Astrocyte (in vitro differentiated cells and primary cell): ENCODE data around the gene THADA. TPM values are rescaled to one million over a fixed set of nuclear protein-coding genes. Genes with fewer than 3 reads are reported as not detected.

ENCODE experiments used
- DNase-seq: peaks from one replicate; pipeline ENCODE4 v3.0.0-alpha.2; 2010; ENCODE audit warnings: low read depth
- FAIRE-seq: peaks from 2 replicates; lab custom pipeline; 2011; peaks lifted over from hg19 to GRCh38; lab: Jason Lieb, UNC
- H2AFZ ChIP-seq: 2 replicates; pipeline ENCODE4 v1.6.0; 2012; ENCODE audit warnings: low read depth, low read length, inconsistent platforms
- H3K27ac ChIP-seq: 2 replicates; pipeline ENCODE4 v1.5.1; 2011; ENCODE audit warnings: low read depth, low read length, inconsistent platforms
- H3K27me3 ChIP-seq: 2 replicates; pipeline ENCODE4 v1.6.0; 2011; ENCODE audit warnings: low read length, inconsistent platforms; ENCODE audit not compliant: insufficient read depth
- H3K36me3 ChIP-seq: 2 replicates; pipeline ENCODE4 v1.5.1; 2011; ENCODE audit warnings: low read length, inconsistent platforms; ENCODE audit not compliant: insufficient read depth
- H3K4me1 ChIP-seq: 2 replicates; pipeline ENCODE4 v1.5.1; 2011; ENCODE audit warnings: low read length, inconsistent platforms; ENCODE audit not compliant: insufficient read depth
- H3K4me2 ChIP-seq: 2 replicates; pipeline ENCODE4 v1.6.0; 2012; ENCODE audit warnings: low read length, inconsistent platforms
- H3K4me3 ChIP-seq: 2 replicates; pipeline ENCODE4 v1.5.1; 2011; ENCODE audit warnings: low read depth, mild to moderate bottlenecking, low read length, inconsistent platforms; ENCODE audit not compliant: insufficient read depth
- H3K79me2 ChIP-seq: 2 replicates; pipeline ENCODE4 v1.6.0; 2012; ENCODE audit warnings: mild to moderate bottlenecking, low read length, inconsistent platforms; ENCODE audit not compliant: insufficient read depth
- H3K9ac ChIP-seq: 2 replicates; pipeline ENCODE4 v1.6.0; 2012; ENCODE audit warnings: mild to moderate bottlenecking, low read length, inconsistent platforms
- H3K9me3 ChIP-seq: 2 replicates; pipeline ENCODE4 v1.5.1; 2012; ENCODE audit warnings: low read depth, mild to moderate bottlenecking, low read length, inconsistent platforms; ENCODE audit not compliant: insufficient read depth
- H4K20me1 ChIP-seq: 2 replicates; pipeline ENCODE4 v1.6.0; 2012; ENCODE audit warnings: low read length, inconsistent platforms; ENCODE audit not compliant: insufficient read depth
- H3K27ac Mint-ChIP-seq: one replicate; pipeline ENCODE4 v1.8.0; 2021; ENCODE audit warnings: mild to moderate bottlenecking, mixed read lengths; ENCODE audit not compliant: unreplicated experiment
- H3K27me3 Mint-ChIP-seq: one replicate; pipeline ENCODE4 v1.8.0; 2021; ENCODE audit warnings: low read depth, mixed read lengths; ENCODE audit not compliant: unreplicated experiment
- H3K36me3 Mint-ChIP-seq: one replicate; pipeline ENCODE4 v1.8.0; 2021; ENCODE audit warnings: low read depth, mixed read lengths; ENCODE audit not compliant: unreplicated experiment
- H3K4me1 Mint-ChIP-seq: one replicate; pipeline ENCODE4 v1.8.0; 2021; ENCODE audit warnings: low read depth, mixed read lengths; ENCODE audit not compliant: unreplicated experiment
- H3K4me3 Mint-ChIP-seq: one replicate; pipeline ENCODE4 v1.8.0; 2021; ENCODE audit warnings: mild to moderate bottlenecking, moderate library complexity, mixed read lengths; ENCODE audit not compliant: unreplicated experiment
- H3K9me3 Mint-ChIP-seq: one replicate; pipeline ENCODE4 v1.8.0; 2021; ENCODE audit warnings: mild to moderate bottlenecking, mixed read lengths; ENCODE audit not compliant: unreplicated experiment
- EZH2 ChIP-seq: IDR thresholded peaks from 2 replicates; pipeline ENCODE4 v1.6.1; 2012; ENCODE audit warnings: mild to moderate bottlenecking, low read length, inconsistent platforms; ENCODE audit not compliant: insufficient read depth
- total RNA-seq: library from RNA; stranded (reverse); gene quantifications from 2 replicates; pipeline ENCODE4 v1.2.1, GENCODE V29; 2021
- TF ChIP-seq, protein P1 (sequence below): IDR thresholded peaks from 2 replicates; pipeline ENCODE4 v1.5.1; 2011; ENCODE audit warnings: low read depth, mild to moderate bottlenecking, inconsistent platforms, low read length, moderate library complexity; ENCODE audit not compliant: insufficient read depth

The THADA gene
- total RNA-seq, 1 donor from 2014 or later, result 16.2 TPM

DNA sequence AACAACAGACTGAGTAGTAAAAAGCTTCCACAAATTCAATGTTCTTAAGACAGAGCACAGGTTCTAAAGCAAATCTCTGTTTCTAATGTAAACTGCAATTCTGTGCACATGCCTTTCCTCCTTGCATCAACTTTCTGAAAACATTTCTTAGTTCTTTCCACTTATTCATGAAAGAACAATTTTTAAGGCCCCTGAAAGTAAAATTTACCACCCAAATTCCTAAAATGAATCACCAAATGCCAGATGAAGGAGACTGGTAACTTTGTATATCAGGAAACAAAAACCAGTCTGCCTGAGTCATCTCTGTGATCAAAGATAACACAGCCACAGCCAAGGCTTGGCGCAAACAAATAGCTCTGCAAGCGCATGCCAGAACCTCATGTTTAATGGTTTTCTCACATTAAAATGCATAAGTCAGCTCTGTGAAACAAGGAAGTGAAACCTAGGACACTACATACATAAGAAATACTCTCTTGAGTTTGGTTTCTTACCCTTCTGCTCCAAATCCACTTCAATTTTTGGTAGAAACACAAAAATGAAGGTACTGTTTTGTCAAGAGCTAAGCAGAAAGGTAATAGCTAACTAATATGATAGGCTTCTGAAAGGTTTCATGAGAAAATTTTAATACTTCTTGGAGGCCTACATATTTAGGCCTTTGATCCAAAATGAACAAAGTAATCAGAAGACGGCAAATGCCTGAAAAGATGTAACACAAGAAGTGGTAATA, 169.4 kb downstream of the THADA start:
- Mint-ChIP-seq H3K4me1 (peaks cover 27% of the 10 kb centered on the region), H3K9me3 (no peaks in the 10 kb centered on the region), H3K27me3 (no peaks in the 10 kb centered on the region), H3K4me3 (no peak overlapping the region), H3K27ac (peak overlapping the region; percentile 96), H3K36me3 (no peaks in the 10 kb centered on the region)
- no peaks in the 10 kb centered on the region for H3K9me3 ChIP-seq
- peak; percentile 99 for DNase-seq
- no peak for TF ChIP-seq EZH2
- TF ChIP-seq, protein P1, sequence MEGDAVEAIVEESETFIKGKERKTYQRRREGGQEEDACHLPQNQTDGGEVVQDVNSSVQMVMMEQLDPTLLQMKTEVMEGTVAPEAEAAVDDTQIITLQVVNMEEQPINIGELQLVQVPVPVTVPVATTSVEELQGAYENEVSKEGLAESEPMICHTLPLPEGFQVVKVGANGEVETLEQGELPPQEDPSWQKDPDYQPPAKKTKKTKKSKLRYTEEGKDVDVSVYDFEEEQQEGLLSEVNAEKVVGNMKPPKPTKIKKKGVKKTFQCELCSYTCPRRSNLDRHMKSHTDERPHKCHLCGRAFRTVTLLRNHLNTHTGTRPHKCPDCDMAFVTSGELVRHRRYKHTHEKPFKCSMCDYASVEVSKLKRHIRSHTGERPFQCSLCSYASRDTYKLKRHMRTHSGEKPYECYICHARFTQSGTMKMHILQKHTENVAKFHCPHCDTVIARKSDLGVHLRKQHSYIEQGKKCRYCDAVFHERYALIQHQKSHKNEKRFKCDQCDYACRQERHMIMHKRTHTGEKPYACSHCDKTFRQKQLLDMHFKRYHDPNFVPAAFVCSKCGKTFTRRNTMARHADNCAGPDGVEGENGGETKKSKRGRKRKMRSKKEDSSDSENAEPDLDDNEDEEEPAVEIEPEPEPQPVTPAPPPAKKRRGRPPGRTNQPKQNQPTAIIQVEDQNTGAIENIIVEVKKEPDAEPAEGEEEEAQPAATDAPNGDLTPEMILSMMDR, result no peak
- H3K9ac ChIP-seq, result peak overlapping the region; percentile 60
- H2AFZ ChIP-seq, result no peak overlapping the region
- H3K4me1 ChIP-seq, result peaks cover 18% of the 10 kb centered on the region
- H4K20me1 ChIP-seq, result no peaks in the 10 kb centered on the region
- H3K4me3 ChIP-seq, result no peak overlapping the region
- H3K79me2 ChIP-seq, result no peaks in the 10 kb centered on the region
- peak overlapping the region; percentile 89 for H3K27ac ChIP-seq
- no peaks in the 10 kb centered on the region for H3K36me3 ChIP-seq
- no peaks in the 10 kb centered on the region for H3K27me3 ChIP-seq
- peak; percentile 96 for FAIRE-seq
- H3K4me2 ChIP-seq, result peak overlapping the region; percentile 52

DNA sequence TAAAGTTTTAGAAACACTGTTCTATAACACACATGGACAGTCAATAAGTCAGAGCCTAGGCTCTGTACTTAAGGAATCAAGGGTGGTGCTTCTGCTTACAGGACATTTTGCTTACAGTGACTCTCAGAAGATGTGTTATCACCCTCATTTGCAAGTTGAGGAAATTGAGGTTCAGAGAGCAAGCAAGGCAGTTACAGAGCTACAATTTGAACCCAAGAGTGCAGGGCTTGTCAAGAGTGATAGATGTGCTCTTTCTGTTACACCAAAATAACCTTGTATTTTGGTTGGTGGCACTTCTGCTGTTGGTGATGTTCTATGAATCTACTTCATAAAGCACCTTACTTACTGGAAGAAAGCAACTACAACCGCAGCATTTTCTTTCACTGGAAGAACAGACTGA, 170.2 kb downstream of the THADA start:
- TF ChIP-seq, protein P1, result no peak
- no peak for TF ChIP-seq EZH2
- H3K27me3 ChIP-seq, result no peaks in the 10 kb centered on the region
- H3K9ac ChIP-seq, result no peak overlapping the region
- DNase-seq (no peak), FAIRE-seq (no peak)
- no peak overlapping the region for H3K27ac Mint-ChIP-seq
- no peak overlapping the region for H3K4me3 Mint-ChIP-seq
- no peak overlapping the region for H3K4me3 ChIP-seq
- H2AFZ ChIP-seq, result no peak overlapping the region
- H3K4me2 ChIP-seq, result peak overlapping the region; percentile 24
- H3K27ac ChIP-seq, result peak overlapping the region; percentile 35
- H3K4me1 ChIP-seq, result peaks cover 18% of the 10 kb centered on the region
- H4K20me1 ChIP-seq, result no peaks in the 10 kb centered on the region
- H3K36me3 Mint-ChIP-seq, result no peaks in the 10 kb centered on the region
- peaks cover 27% of the 10 kb centered on the region for H3K4me1 Mint-ChIP-seq
- no peaks in the 10 kb centered on the region for H3K27me3 Mint-ChIP-seq
- H3K36me3 ChIP-seq, result no peaks in the 10 kb centered on the region
- H3K9me3 Mint-ChIP-seq, result no peaks in the 10 kb centered on the region
- no peaks in the 10 kb centered on the region for H3K79me2 ChIP-seq
- no peaks in the 10 kb centered on the region for H3K9me3 ChIP-seq
